Measurements from ENCODE around the gene SLC27A6.
"Not testable (repeated sequence)": the region's sequence is repeated elsewhere in the genome, so short reads cannot be mapped to it uniquely, and the experiment has no call there.

The SLC27A6 gene, protein sequence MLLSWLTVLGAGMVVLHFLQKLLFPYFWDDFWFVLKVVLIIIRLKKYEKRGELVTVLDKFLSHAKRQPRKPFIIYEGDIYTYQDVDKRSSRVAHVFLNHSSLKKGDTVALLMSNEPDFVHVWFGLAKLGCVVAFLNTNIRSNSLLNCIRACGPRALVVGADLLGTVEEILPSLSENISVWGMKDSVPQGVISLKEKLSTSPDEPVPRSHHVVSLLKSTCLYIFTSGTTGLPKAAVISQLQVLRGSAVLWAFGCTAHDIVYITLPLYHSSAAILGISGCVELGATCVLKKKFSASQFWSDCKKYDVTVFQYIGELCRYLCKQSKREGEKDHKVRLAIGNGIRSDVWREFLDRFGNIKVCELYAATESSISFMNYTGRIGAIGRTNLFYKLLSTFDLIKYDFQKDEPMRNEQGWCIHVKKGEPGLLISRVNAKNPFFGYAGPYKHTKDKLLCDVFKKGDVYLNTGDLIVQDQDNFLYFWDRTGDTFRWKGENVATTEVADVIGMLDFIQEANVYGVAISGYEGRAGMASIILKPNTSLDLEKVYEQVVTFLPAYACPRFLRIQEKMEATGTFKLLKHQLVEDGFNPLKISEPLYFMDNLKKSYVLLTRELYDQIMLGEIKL

DNA sequence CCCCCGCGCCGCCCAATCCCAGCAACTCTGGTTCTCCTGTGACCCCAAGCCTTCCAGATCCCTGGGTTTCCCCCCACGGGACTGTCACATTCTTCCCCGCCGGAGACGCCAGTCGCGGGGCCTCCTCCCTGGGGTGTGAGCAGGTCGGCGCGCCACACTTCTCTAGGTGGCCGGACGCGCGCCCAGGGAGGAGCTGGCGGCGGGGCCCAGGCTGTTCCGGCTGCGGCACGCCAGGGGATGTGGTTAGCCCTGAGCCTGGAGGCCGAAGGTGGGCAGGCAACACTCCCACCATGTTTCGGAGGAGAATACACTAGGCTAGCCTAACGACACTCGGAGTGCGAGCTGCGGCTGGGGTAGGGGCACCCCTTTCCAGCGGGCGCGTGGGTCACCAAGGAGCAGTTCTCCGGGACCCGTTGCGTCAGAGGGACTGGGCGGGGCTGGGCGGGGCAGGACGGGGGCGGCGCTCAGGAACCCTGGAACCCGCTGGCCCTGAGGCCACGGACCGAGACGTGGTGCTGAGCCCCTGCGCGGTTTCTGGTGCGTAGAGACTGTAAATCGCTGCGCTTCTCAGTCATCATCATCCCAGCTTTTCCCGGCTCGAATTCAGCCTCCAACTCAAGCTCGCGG lies at the start of gene SLC27A6:
SLC27A6 (plus strand) TSS at position 478 of the 627 bp plus-strand sequence. CDS start 650 bp downstream, outside the sequence.
- FAIRE-seq = no peak

DNA sequence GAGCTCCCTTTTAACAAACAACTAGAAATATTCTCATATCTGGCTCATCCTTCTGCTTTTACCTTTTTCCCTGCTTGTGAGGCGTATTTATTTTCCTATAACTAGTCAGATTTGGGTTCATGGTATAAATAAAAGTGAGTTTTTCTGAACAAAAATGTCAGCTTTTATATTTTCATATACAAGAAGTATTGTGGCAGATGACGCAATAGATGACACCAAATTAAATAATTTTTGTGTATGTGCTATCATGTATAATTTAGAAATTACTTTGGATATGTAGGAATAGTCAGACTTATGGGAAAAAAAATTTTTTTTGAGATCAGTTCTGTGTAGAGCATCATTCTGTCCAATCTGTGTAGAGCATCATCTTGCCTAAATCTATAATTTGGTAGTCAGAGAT lies 45.7 kb upstream of the SLC27A6 start:
- no peak for FAIRE-seq

DNA sequence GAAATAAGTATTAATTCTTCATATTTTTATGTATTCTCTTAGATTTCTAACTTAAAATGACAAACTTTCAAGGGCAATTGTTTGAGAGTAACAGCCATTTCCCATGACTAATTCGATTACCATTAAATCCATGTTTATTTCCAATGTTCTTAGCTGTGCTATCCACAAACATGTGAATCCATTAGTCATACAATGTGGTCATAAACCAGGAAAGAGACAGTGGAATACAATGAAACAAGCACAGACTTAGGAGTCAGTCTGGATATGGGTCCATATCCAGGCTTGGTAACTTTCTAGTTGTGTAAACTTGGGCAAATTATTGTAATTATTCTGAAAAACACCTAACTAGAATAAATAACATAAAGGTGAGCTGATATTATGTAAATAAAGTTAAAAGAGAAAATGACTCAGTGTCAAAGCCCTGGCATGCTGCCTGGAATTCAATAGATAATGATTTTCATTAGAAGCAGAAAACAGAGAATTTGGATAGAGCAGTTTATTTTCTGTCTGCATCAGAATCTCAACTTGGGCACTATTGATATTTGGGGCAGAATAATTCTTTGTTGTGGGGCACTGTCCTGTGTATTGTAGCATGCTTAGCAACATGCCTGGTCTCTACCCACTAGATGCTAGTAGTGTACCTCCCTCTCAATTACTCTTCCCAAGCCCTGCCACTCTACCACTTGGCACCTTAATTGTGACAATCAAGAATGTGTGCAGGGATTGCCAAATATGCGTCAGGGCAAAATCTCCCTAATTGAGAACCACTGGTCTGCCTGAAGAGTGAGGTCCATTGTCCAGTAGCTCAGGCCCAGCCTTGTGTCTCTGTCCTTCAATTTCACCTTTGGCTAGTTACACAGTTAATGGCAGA lies 44.7 kb upstream of the SLC27A6 start:
- no peak for FAIRE-seq

DNA sequence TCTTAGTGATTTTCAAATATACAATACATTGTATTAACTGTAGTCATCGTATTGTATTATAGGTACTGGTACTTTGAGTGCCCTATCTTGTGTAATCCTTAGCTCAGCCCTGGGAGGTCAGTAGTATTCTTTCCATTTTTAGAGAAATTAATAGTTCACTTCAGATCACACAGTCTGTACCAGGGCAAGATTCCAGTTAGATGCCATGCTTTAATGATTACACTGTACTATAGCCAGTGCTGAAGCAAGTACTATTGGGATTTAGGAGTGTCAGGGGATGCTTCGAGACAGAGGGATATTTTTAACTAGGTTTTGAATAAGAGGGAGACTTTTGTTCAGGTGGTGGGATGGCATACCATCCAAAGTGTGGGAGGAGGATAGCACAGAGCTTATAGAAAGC lies 41.0 kb upstream of the SLC27A6 start:
- FAIRE-seq = no peak

DNA sequence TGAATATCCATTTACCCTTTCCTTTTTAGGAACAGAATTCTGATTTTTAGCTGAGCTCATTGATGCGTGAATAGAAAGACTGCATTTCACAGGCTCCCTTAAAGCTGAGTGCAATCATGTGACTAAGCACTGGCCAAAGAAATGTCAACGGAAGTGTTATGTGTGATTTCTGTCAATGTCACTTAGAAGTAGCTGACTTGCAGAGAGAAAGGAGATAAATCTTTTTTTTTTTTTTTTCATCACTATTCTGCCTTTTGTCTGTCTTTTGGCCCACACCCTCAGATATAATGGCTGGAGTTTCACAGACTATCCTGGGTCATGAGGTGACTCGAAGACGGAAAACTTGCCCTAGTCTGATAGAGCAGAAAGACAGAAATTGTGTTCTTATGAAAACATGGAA lies 39.3 kb upstream of the SLC27A6 start:
- FAIRE-seq = no peak

DNA sequence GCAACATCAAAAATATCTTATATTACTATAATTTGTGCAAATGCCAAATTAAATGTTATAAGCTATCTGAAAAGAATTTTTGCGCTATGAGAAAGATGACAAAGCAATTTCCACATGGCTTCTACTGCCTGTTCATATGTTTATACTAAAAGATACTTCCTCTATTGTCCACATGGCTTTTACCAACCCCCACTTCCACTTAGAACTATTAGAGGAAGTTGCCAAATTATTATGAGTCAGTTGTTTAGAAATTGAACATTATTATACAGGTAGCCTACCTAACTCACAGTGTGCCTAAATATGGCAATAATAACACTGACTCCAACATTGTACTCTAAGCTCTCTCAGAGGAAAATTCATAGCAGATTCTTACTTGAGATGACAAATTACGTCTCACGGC lies 37.6 kb upstream of the SLC27A6 start:
- FAIRE-seq = no peak

DNA sequence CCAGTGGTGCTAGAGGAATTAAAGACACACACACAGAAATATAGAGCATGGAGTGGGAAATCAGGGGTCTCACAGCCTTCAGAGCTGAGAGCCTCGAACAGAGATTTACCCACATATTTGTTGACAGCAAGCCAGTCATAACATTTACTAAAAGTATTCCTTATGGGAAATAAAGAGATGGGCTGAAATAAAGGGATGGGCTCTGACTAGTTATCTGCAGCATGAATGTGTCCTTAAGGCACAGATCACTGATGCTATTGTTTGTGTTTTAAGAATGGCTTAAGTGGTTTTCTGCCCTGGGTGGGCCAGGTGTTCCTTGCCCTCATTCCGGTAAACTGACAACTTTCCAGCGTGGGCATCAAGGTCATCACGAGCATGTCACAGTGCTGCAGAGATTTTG lies 33.1 kb upstream of the SLC27A6 start:
- FAIRE-seq = not testable (repeated sequence)

DNA sequence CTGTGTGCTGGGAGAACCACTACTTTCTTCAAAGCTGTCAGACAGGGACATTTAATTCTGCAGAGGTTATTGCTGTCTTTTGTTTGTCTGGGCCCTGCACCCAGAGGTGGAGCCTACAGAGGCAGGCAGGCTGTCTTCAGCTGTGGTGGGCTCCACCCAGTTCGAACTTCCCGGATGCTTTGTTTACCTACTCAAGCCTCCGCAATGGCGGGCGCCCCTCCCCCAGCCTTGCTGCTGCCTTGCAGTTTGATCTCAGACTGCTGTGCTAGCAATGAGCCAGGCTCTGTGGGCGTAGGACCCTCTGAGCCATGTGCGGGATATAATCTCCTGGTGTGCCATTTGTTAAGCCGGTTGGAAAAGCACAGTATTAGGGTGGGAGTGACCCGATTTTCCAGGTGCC lies 22.2 kb upstream of the SLC27A6 start:
- FAIRE-seq = not testable (repeated sequence)

DNA sequence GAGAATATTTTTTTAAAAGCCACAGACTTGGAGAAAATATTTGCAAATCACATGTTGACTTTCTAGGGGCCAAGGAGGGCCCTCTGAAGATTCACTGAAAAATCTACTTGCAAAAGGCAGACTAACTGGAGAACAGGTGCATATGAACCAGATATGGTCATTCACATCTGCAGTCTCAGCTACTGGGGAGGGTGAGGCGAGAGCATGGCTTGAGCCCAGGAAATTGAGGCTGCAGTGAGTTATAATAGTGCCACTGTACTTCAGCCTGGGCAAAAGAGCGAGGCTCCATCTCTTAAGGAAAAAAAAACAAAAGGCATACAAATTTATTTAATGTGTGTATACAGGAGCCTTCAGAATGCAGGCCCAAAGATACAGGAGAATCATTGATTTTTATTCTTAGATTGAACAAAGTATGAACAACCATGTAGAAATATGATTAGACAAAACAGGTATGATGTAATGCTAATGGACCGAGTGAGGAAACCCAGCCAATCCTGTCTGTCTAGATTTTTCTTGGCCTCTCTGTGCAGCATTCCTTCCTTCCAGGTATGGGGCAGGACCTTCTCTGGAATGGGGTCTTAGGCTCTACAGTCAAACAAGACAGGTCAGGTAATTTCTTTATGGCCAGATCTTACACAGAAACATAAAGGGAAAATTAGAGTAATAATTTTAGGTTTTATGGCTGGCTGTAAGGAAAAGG lies 15.3 kb upstream of the SLC27A6 start:
- FAIRE-seq = no peak

DNA sequence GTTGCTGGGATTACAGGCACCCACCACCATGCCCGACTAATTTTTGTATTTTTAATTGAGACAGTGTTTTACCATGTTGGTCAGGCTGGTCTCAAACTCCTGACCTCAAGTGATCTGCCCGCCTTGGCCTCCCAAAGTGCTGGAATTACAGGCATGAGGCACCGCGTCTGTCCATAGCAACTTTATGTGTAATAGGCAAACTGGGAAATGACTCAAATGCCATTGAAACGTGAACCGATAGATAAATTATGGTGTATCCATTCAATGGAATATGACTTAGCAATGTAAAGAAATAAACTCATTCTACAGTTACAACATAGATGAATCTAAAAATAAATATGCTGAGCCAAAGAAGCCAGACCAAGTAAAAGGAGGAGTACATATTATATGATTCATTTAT lies 14.0 kb upstream of the SLC27A6 start:
- FAIRE-seq = not testable (repeated sequence)

DNA sequence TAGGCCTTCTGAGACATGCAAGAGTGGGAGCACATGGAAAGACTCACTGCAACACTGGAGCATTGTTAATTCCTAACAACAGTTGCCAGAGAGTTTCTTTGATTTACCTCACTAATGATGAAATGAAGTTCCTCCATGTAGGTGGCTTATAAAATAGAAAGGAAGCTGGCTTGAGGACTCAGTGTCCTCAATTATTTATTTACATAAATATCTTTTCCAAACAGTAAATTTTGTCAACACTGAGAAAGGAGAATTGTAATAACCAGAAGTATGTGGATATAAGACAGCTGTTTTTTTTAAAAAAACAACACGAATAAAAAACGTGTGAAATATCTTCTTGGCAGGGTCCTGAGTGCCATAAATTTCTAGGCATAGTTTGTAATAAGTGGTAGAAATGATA lies 9.1 kb upstream of the SLC27A6 start:
- no peak for FAIRE-seq

DNA sequence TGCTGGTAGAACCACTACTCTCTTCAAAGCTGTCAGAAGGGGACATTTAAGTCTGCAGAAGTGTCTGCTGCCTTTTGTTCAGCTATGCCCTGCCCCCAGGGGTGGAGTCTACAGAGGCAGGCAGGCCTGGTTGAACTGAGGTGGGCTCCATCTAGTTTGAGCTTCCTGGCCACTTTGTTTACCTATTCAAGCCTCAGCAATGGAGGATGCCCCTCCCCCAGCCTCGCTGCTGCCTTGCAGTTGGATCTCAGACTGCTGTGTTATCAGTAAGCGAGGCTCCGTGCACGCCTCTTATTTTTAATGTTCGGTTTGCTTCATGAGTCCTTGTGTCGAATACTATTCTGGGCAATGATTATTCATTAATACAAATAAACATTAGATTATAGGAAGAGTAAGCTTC lies 3.1 kb upstream of the SLC27A6 start:
- no peak for FAIRE-seq

DNA sequence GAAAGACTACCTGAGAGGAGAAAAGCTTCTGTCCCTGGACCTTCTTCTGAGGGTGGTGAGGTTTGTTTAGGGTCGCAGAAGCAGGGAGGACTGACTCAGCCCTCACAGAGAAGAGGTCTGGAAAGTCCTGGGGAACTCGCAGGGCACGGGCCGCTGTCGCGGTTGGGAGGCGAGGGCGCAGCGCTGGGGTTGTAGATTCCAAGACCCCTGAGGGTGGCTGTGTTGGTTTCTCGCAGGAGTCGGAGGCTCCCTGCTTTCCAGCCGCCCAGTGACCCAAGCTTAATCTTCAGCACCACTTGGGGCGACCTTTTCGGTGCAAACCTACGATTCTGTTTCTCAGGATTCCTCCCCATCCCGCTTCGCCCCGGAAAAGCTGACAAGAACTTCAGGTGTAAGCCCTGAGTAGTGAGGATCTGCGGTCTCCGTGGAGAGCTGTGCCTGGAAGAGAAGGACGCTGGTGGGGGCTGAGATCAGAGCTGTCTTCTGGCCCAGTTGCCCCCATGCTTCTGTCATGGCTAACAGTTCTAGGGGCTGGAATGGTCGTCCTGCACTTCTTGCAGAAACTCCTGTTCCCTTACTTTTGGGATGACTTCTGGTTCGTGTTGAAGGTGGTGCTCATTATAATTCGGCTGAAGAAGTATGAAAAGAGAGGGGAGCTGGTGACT lies 482 bp downstream of the SLC27A6 start:
- FAIRE-seq = no peak

DNA sequence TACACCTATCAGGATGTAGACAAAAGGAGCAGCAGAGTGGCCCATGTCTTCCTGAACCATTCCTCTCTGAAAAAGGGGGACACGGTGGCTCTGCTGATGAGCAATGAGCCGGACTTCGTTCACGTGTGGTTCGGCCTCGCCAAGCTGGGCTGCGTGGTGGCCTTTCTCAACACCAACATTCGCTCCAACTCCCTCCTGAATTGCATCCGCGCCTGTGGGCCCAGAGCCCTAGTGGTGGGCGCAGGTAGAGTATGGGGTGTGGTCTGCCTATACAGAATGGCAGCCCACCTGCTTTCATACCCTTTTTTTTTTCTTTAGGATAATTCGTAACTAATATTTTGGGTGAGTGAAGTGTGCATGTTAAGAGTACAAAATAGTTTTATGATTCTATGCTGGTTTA lies 1.1 kb downstream of the SLC27A6 start:
- FAIRE-seq = no peak

DNA sequence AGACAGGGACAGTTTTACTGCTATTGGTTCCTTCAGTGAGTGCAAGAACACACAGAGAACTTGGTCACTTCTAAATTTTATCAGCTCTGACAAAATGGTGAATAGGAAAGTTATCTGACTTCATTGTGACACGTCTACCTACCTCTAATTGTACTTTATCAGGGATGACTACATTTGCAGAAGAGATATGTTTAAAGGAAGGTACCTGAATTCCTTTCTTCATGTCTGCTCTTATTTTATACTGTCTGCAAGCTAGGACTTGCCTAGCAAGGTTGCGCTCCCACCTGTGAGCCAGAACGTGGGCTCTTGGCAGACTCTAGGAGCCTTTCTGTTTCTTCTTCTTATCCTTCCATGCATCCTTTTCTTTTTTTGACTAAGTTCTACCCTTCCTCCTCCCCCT lies 1.6 kb downstream of the SLC27A6 start:
- no peak for FAIRE-seq

DNA sequence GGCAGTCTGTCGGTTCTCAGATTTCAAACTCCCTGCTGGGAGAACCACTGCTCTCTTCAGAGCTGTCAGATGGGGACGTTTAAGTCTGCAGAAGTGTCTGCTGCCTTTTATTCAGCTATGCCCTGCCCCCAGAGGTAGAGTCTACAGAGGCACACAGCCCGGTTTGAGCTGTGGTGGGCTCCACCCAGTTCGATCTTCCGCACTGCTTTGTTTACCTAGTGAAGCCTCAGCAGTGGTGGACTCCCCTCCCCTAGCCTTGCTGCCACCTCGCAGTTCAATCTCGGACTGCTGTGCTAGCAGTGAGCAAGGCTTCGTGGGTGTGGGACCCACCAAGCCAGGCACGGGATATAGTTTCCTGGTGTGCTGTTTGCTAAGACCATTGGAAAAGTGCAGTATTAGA lies 8.0 kb downstream of the SLC27A6 start:
- no peak for FAIRE-seq

DNA sequence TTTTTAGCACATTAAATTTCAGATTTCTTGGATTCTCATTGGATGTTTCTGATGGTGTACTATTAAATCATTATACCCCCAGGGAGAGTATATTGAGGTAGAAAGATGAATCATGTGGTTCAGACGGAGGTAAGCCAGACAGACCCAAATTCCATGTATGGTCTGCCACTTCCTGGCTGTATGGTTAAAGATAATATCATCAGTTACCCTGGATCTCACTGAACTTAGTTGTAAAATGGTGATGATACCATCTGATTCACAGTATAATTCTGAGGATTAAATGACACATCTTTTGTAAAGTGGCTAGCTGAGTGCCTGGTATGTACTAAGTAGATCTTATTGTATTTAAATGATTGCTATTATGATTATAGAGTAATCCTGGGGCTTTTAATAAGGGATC lies 9.3 kb downstream of the SLC27A6 start:
- FAIRE-seq = no peak

DNA sequence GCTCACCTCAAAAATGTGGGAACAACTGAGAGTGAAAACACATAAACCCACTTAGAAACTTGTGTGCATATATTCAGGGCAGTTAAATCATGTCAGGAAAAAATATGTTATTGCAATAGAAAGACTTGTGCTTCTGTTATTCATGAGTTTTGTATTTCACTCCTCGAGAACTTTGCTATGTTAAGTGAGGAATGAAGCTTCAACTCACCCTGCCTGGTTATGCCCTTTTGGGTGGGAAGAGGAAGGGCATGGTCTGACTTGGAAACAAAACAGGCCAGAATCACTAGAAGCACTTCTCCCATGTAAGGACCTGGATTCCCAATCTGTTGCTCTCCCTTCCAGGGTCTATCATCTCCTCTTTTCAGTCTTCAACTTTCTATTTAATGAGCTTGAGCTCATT lies 14.5 kb downstream of the SLC27A6 start:
- no peak for FAIRE-seq

DNA sequence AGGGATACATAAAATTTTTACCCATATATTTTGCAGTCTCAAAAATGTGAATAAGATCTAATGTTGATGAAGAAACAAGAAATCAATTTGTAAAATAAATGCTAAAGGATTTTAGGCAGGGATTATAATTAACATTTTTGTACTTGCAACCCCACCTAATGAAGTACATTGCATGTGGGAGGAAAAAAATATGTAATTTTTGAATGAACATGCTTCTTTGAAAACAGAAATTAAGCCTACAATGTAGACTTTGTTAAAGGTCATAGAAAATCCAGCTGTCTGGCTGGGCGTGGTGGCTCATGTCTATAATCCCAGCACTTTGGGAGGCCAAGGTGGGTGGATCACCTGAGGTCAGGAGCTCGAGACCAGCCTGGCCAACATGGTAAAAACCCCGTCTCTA lies 15.6 kb downstream of the SLC27A6 start:
- no peak for FAIRE-seq

DNA sequence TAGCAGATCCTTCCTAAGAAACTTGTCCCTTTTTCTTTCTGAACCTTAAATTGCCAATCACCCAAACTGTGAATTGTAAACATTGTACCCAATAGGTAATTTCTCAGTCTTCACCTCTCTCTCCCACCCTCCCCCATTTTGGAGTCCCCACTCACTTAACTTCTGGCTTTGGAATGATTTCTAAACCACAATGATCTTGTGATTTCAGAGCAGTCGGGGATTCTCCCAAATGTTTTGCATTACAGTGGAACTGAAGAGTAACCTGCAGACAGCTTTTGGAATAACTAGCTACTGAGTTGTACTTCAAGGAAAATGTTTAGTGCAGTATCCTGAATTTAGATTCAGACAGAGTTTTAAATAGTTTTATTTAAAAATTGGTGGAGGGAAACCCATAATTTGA lies 19.2 kb downstream of the SLC27A6 start:
- FAIRE-seq = no peak

DNA sequence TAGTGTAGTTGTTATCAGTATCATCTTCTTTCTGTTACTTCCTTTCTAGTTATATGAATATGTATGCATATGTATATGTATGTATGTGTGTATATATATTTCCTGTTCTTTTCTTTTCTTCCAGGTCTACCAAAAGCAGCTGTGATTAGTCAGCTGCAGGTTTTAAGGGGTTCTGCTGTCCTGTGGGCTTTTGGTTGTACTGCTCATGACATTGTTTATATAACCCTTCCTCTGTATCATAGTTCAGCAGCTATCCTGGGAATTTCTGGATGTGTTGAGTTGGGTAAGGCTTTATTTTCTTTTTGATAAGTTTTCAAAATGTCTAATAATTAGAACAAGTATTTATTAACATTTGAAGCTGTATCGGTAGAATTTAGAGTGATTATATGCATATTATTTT lies 23.2 kb downstream of the SLC27A6 start:
- FAIRE-seq = no peak

All from colon (tissue), 2 donors.